ENCODE measurements around the gene FXYD3. TPM values are rescaled to one million over a fixed set of nuclear protein-coding genes. Genes with fewer than 3 reads are reported as not detected.
A peak's percentile ranks its signal among the peaks of the same experiment; 100 is the strongest.
"Not testable (repeated sequence)": the region's sequence is repeated elsewhere in the genome, so short reads cannot be mapped to it uniquely, and the experiment has no call there.

Gene FXYD3
- total RNA-seq, 2 experiments from 2014 or later = 0.35 to 0.88 TPM

GRCh38 chr19:35149463-35149862, 33.8 kb downstream of the FXYD3 start:
- Histone ChIP-seq H2AFZ (ENCODE audit: low read length) (no peak overlapping the region), H3K27ac (ENCODE audit: low read depth, low read length, poor library complexity, severe bottlenecking) (no peak overlapping the region), H3K4me2 (ENCODE audit: low read length) (no peak overlapping the region), H3K36me3 (ENCODE audit: insufficient read depth, low read length) (no peaks in the 10 kb centered on the region), H3K9me3 (ENCODE audit: low read length) (no peaks in the 10 kb centered on the region), H3K4me3 (ENCODE audit: low read depth, low read length, poor library complexity, severe bottlenecking) (no peak overlapping the region), H3K4me1 (ENCODE audit: insufficient read depth, low read length, poor library complexity, severe bottlenecking) (peaks cover 18% of the 10 kb centered on the region), H3K9me2 (ENCODE audit: insufficient read depth, low read length) (no peaks in the 10 kb centered on the region), H3K79me2 (ENCODE audit: insufficient read depth, low read depth, low read length) (no peaks in the 10 kb centered on the region), H4K20me1 (ENCODE audit: insufficient read depth, low read length) (no peaks in the 10 kb centered on the region)
- CTCF ChIA-PET (ENCODE audit: unreplicated experiment) = no interaction called here
- POLR2A ChIA-PET = no interaction called here
- BruUV-seq (replicated peaks) = no TSS peak
- DNase-seq (ENCODE audit: low spot score) = no peak
- TF ChIP-seq EZH2phosphoT487 (IDR thresholded peaks at IDR 0.05; ENCODE audit: borderline replicate concordance, low read depth, low read length) (no peak), CTCF (conservative IDR thresholded peaks at IDR 0.05; ENCODE audit: low read length) (no peak)
- intact Hi-C loops (cut with micrococcal nuclease; ENCODE audit: unreplicated experiment) = loop anchor here (10.0 kb wide), 1 partner anchor 315 kb away; no protein-coding TSS in a partner anchor

GRCh38 chr19:35150445-35150844, 34.8 kb downstream of the FXYD3 start:
- Histone ChIP-seq H2AFZ (ENCODE audit: low read length) (no peak overlapping the region), H3K9me2 (ENCODE audit: insufficient read depth, low read length) (no peaks in the 10 kb centered on the region), H3K4me3 (ENCODE audit: low read depth, low read length, poor library complexity, severe bottlenecking) (no peak overlapping the region), H3K79me2 (ENCODE audit: insufficient read depth, low read depth, low read length) (peaks cover 2% of the 10 kb centered on the region; the same call in 1 of the 2 replicates), H3K4me1 (ENCODE audit: insufficient read depth, low read length, poor library complexity, severe bottlenecking) (peaks cover 11% of the 10 kb centered on the region), H3K9me3 (ENCODE audit: low read length) (no peaks in the 10 kb centered on the region), H3K27ac (ENCODE audit: low read depth, low read length, poor library complexity, severe bottlenecking) (no peak overlapping the region), H3K36me3 (ENCODE audit: insufficient read depth, low read length) (no peaks in the 10 kb centered on the region), H3K4me2 (ENCODE audit: low read length) (no peak overlapping the region), H4K20me1 (ENCODE audit: insufficient read depth, low read length) (no peaks in the 10 kb centered on the region)
- DNase-seq (ENCODE audit: low spot score) = no peak
- TF ChIP-seq CTCF (conservative IDR thresholded peaks at IDR 0.05; ENCODE audit: low read length) = no peak
- TF ChIP-seq EZH2phosphoT487 (IDR thresholded peaks at IDR 0.05; ENCODE audit: borderline replicate concordance, low read depth, low read length) = no peak
- POLR2A ChIA-PET = no interaction called here
- intact Hi-C loops (cut with micrococcal nuclease; ENCODE audit: unreplicated experiment) = no loop called here
- BruUV-seq (replicated peaks) = no TSS peak
- CTCF ChIA-PET (ENCODE audit: unreplicated experiment) = no interaction called here

- intact Hi-C loops (cut with micrococcal nuclease; ENCODE audit: unreplicated experiment) = no loop called here
- TF ChIP-seq CTCF (conservative IDR thresholded peaks at IDR 0.05; ENCODE audit: low read length) (no peak), EZH2phosphoT487 (IDR thresholded peaks at IDR 0.05; ENCODE audit: borderline replicate concordance, low read depth, low read length) (no peak)
These were observed 35.8 kb downstream of the FXYD3 start for GRCh38 chr19:35151273-35152065.

GRCh38 chr19:35153129-35153522, 37.5 kb downstream of the FXYD3 start:
- H3K9me3 ChIP-seq (ENCODE audit: low read length); H3K4me3 ChIP-seq (ENCODE audit: low read depth, low read length, poor library complexity, severe bottlenecking); H4K20me1 ChIP-seq (ENCODE audit: insufficient read depth, low read length); BruUV-seq (replicated peaks); H3K9me2 ChIP-seq (ENCODE audit: insufficient read depth, low read length); intact Hi-C loops (cut with micrococcal nuclease; ENCODE audit: unreplicated experiment); DNase-seq (ENCODE audit: low spot score); POLR2A ChIA-PET; H2AFZ ChIP-seq (ENCODE audit: low read length); H3K27ac ChIP-seq (ENCODE audit: low read depth, low read length, poor library complexity, severe bottlenecking): not testable (repeated sequence)
- Histone ChIP-seq H3K36me3 (ENCODE audit: insufficient read depth, low read length) (peaks cover 16% of the 10 kb centered on the region), H3K79me2 (ENCODE audit: insufficient read depth, low read depth, low read length) (peaks cover 17% of the 10 kb centered on the region; the same call in 1 of the 2 replicates), H3K4me2 (ENCODE audit: low read length) (peak overlapping the region; percentile 82), H3K4me1 (ENCODE audit: insufficient read depth, low read length, poor library complexity, severe bottlenecking) (peaks cover 24% of the 10 kb centered on the region)
- CTCF ChIA-PET (ENCODE audit: unreplicated experiment) = interaction anchor here (1.5 kb wide), 1 partner anchor 12 kb away, joined by 14 read pairs; no protein-coding TSS in a partner anchor

More at GRCh38 chr19:35151273-35152065, 35.8 kb downstream of the FXYD3 start:
- ChIA-PET POLR2A (interaction anchor here (0.9 kb wide), 1 partner anchor 8 kb away, joined by 3 read pairs; no protein-coding TSS in a partner anchor), CTCF (ENCODE audit: unreplicated experiment) (interaction anchor here (0.6 kb wide), 1 partner anchor 9 kb away, joined by 5 read pairs; no protein-coding TSS in a partner anchor)
- Histone ChIP-seq H3K9me2 (ENCODE audit: insufficient read depth, low read length) (no peaks in the 10 kb centered on the region), H3K4me1 (ENCODE audit: insufficient read depth, low read length, poor library complexity, severe bottlenecking) (peaks cover 20% of the 10 kb centered on the region), H3K4me2 (ENCODE audit: low read length) (no peak overlapping the region), H4K20me1 (ENCODE audit: insufficient read depth, low read length) (no peaks in the 10 kb centered on the region), H3K27ac (ENCODE audit: low read depth, low read length, poor library complexity, severe bottlenecking) (no peak overlapping the region), H3K36me3 (ENCODE audit: insufficient read depth, low read length) (no peaks in the 10 kb centered on the region; the same call in 1 of the 2 replicates), H3K4me3 (ENCODE audit: low read depth, low read length, poor library complexity, severe bottlenecking) (no peak overlapping the region), H3K79me2 (ENCODE audit: insufficient read depth, low read depth, low read length) (peaks cover 12% of the 10 kb centered on the region; the same call in 1 of the 2 replicates), H2AFZ (ENCODE audit: low read length) (no peak overlapping the region), H3K9me3 (ENCODE audit: low read length) (no peaks in the 10 kb centered on the region)
- no peak for DNase-seq (ENCODE audit: low spot score)
- BruUV-seq (replicated peaks) = no TSS peak

Data from OCI-LY7 (cell line).